Heart right ventricle (tissue), 16 donors: ENCODE data around the gene TBC1D3B. TPM values are rescaled to one million over a fixed set of nuclear protein-coding genes. Genes with fewer than 3 reads are reported as not detected.

Source experiments
- ATAC-seq, 8 donors: fragments of 200-7000 bp; cut with Tn5 transposase; one replicate each; pipeline ENCODE4 v1.9.1; 2020; ENCODE audit warnings: mild to moderate bottlenecking in 8 of 8, moderate library complexity in 8 of 8, moderate number of reproducible peaks in 1 of 8
- DNase-seq, 2 donors: peaks; one replicate each; pipeline ENCODE4 v3.0.0-alpha.2; 2020
- H3K27ac ChIP-seq, 10 donors: fragments of 200-600 bp; sonication (generic) in 2 of 10; one replicate each; pipeline versions ENCODE4 v1.5.0 to v1.8.0; 2020 to 2022; ENCODE audit warnings: mild to moderate bottlenecking in 3 of 10
- H3K27me3 ChIP-seq, 7 donors: fragments of 200-600 bp; one replicate each; pipeline ENCODE4 v1.8.0; 2021 to 2022; ENCODE audit warnings: mild to moderate bottlenecking in 2 of 7
- H3K36me3 ChIP-seq, 9 donors: fragments of 200-600 bp; sonication (generic) in 1 of 9; one replicate each; pipeline versions ENCODE4 v1.5.0 to v1.8.0; 2020 to 2022; ENCODE audit warnings: mild to moderate bottlenecking in 2 of 9
- H3K4me1 ChIP-seq, 9 donors: fragments of 200-600 bp; sonication (generic) in 1 of 9; one replicate each; pipeline versions ENCODE4 v1.5.0 to v1.8.0; 2020 to 2022; ENCODE audit warnings: mild to moderate bottlenecking in 4 of 9
- H3K4me3 ChIP-seq, 10 donors: fragments of 200-600 bp; sonication (generic) in 2 of 10; one replicate each; pipeline versions ENCODE4 v1.5.0 to v1.8.0; 2020 to 2022; ENCODE audit warnings: mild to moderate bottlenecking in 7 of 10, moderate library complexity in 2 of 10
- H3K9me3 ChIP-seq, 11 donors: fragments of 200-600 bp in 10 of 11; sonication (generic) in 2 of 11; one replicate each; pipeline versions ENCODE4 v1.5.0 to v1.8.0; 2013 to 2022; ENCODE audit warnings: mild to moderate bottlenecking in 2 of 11, control low read depth in 1 of 11, moderate library complexity in 1 of 11
- WGBS, 2 donors: extraction: QIAGEN DNeasy Blood & Tissue Kit; methylation state at CpG; one replicate each; pipeline ENCODE4 v1.1.7; 2013; ENCODE audit warnings: inconsistent platforms in 1 of 2; 5-methylcytosine and 5-hydroxymethylcytosine counted together
- intact Hi-C, 10 donors: fragments of 100-400 bp; cut with DNase I; formaldehyde crosslinking; loops; one replicate each; pipeline versions ENCODE4 v1.11.1 to v1.14.2; 2022
- polyA plus RNA-seq, 2 donors: library from polyadenylated mRNA; stranded (reverse); fragments of 200-250 nt; gene quantifications; one replicate each; pipeline ENCODE4 v1.2.3, GENCODE V29; 2013
- total RNA-seq, 10 donors: library from RNA; stranded (reverse); fragmentation: NEBNext Ultra II Directional in 3 of 10; extraction: Animal tissue kit (Norgen Biotek cat#: 25700) in 3 of 10; gene quantifications; one replicate each; pipeline versions ENCODE4 v1.2.1 to v1.2.4, GENCODE V29; 2021 to 2023
- TF ChIP-seq, protein P1 (sequence below), 9 donors: fragments of 200-600 bp; sonication (generic) in 2 of 9; IDR thresholded peaks; one replicate each; pipeline versions ENCODE4 v1.5.0 to v1.8.0; 2021 to 2022; ENCODE audit warnings: antibody characterized with exemption in 9 of 9, mild to moderate bottlenecking in 5 of 9, moderate library complexity in 1 of 9
- donor health status: Arrhythmogenic right ventricular cardiomyopathy.
- donor health status: ischemic (EF 13 %, LVEDD 7.1; RV severe dilation, severe dysfunction).
- donor health status: healthy with polysubstance abuse.
- donor health status: DM: no; HTN: yes; CAD: no.
- donor health status: DM: no; HTN: no; CAD: no.
- donor health status: ischemic (EF 25% LVEDD 6.9; RV normal size, moderate dysfunction).
- donor health status: ischemic (EF 25% LVEDD 5.7; RV mildly dilated, moderate dysfunction).
- donor health status: healthy.
- donor health status: DM: yes; HTN: yes; CAD: no.
- donor health status: Ischemic cardiomyopathy.
- donor health status: ischemic (EF 35%, LVEDD 5.7; RV mildly dilated, moderate dysfunction).
- donor health status: nonischemic (EF 11% LVEDD 7.7; RV severe dilation, severe dysfunction).
- donor health status: DM: yes; HTN: yes; CAD: no.
- donor health status: PGD.
- donor health status: ischemic (EF 29% LVEDD 5.4; RV normal size, mild dysfunction).
- donor health status: nonischemic (EF 23%, LVEDD 6.1; RV moderate dilation, normal function).

TBC1D3B gene
- total and polyA plus RNA-seq, 12 donors = 0.42 to 5.9 (median 1.7) TPM

DNA sequence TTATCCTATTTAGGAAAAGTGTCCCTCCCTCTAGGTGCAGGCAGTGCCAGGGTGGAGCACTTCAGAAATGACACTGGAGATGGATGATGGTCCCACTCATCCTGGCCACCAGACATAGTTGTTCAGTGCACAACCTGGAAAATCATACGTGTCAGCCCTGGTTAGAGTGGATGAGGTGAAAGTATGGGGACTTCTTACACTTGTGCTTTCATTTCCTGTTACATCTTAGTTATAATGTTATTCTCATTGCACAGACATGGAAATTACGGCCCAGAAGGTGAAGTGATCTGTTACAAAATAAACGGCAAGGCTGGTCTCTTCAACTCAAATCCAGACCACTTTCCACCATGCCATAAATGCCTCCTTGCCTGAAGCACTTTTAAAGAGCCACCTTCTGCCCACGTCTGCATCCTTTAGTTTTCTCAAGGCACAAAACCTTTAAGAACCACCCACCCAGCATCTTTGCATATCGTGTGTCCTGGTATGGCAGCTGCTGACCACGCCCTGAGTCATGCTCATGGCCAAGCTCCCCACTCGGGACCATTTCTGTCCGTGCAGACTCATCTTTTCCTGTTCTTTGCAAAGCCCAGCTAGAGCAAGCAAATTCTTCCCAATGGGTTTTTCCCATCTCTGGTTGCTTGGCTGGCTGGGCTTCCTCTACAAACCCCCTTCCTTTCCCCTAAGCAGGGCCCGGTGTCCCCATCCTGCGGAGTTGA, 22.4 kb downstream of the TBC1D3B start:
- DNase-seq = no peak
- peaks cover 0 to 7% (median under 1%) of the 10 kb centered on the region in 9 donors for H3K4me1 ChIP-seq
- no peaks in the 10 kb centered on the region for H3K9me3 ChIP-seq
- no peak for ATAC-seq
- intact Hi-C loops = no loop called here
- TF ChIP-seq, protein P1, sequence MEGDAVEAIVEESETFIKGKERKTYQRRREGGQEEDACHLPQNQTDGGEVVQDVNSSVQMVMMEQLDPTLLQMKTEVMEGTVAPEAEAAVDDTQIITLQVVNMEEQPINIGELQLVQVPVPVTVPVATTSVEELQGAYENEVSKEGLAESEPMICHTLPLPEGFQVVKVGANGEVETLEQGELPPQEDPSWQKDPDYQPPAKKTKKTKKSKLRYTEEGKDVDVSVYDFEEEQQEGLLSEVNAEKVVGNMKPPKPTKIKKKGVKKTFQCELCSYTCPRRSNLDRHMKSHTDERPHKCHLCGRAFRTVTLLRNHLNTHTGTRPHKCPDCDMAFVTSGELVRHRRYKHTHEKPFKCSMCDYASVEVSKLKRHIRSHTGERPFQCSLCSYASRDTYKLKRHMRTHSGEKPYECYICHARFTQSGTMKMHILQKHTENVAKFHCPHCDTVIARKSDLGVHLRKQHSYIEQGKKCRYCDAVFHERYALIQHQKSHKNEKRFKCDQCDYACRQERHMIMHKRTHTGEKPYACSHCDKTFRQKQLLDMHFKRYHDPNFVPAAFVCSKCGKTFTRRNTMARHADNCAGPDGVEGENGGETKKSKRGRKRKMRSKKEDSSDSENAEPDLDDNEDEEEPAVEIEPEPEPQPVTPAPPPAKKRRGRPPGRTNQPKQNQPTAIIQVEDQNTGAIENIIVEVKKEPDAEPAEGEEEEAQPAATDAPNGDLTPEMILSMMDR (IDR thresholded peaks at IDR 0.05) = no peak
- no peak overlapping the region for H3K4me3 ChIP-seq
- H3K27ac ChIP-seq = no peak overlapping the region
- 69 to 74% methylated on average over 10 of the region's 10 CpGs for WGBS, 2 donors
- H3K36me3 ChIP-seq = no peaks in the 10 kb centered on the region
- H3K27me3 ChIP-seq = peaks cover 0 to 40% (median 0%) of the 10 kb centered on the region in 7 donors

DNA sequence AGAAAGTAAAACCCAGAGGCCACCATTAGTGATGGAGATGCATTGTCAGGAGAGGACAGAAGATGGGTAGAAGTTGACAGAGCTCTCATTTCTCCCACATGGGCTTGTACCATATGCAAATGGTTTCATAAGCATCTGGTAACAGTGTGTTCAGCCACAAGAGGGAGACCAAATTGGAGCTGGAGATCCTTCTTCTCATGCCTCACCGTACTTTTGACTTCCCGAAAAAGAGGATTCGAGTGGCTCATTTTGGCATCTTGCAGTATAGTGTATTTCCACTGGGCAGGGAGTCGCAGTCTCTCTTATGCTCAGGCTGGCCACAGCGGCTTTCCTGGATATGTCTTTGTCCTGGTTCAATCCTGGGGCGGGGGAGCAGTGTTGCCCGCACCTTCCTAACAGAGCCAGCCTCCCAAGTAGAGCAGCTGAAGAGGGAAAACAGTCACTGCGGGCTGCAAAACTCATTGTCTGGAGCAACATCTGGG, 23.8 kb downstream of the TBC1D3B start:
- ATAC-seq (no peak), DNase-seq (no peak)
- WGBS, 2 donors = 85 to 88% methylated on average over 8 of the region's 8 CpGs
- no peaks in the 10 kb centered on the region for H3K36me3 ChIP-seq
- H3K4me3 ChIP-seq = no peak overlapping the region
- no peaks in the 10 kb centered on the region for H3K9me3 ChIP-seq
- peaks cover 0 to 40% (median 0%) of the 10 kb centered on the region in 7 donors for H3K27me3 ChIP-seq
- no peak overlapping the region for H3K27ac ChIP-seq
- intact Hi-C loops = no loop called here
- TF ChIP-seq, protein P1 (IDR thresholded peaks at IDR 0.05) = no peak
- H3K4me1 ChIP-seq = peaks cover 0 to 9% (median 5%) of the 10 kb centered on the region in 9 donors

DNA sequence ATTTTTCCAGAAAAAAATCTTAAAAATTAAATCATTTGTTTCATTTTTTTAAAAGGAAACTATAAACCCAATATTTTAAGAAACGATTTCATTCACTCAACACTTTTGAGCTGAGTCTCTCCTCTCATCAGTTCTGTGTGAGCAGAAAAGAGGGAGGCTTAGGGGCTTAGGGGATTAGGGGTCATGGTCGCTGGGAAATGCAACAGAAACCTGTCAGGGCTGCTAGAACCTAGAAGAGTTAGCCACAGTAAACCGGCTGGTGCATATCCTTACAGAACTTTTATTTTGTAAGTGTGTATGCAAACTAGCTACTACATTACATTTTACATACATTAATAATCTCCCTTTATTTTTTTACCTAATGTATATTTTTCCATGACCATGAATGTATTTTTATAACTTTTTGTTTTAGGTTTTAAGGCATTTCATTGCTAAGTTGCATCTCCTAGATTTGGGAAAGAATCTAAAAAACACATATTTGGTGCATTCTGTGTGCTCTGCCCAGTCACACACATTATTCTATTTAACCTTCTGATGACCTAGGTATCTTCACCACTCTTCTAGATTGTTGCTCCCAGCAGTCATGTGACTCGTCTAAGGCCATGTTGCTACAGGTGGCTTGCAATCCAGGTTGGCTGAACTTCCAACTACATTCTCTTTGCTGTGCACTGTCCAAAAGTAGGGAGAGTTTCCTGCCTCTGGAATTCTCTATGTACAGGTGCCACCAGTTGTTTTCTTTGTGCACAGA, 24.4 kb downstream of the TBC1D3B start:
- TF ChIP-seq, protein P1 (IDR thresholded peaks at IDR 0.05) = no peak
- Histone ChIP-seq H3K9me3 (no peaks in the 10 kb centered on the region), H3K4me1 (peaks cover 0 to 9% (median 5%) of the 10 kb centered on the region in 9 donors), H3K27me3 (peaks cover 0 to 40% (median 0%) of the 10 kb centered on the region in 7 donors), H3K36me3 (no peaks in the 10 kb centered on the region), H3K27ac (no peak overlapping the region), H3K4me3 (no peak overlapping the region)
- ATAC-seq (no peak), DNase-seq (no peak)
- 68 to 69% methylated on average over 4 of the region's 4 CpGs for WGBS, 2 donors
- intact Hi-C loops = no loop called here

DNA sequence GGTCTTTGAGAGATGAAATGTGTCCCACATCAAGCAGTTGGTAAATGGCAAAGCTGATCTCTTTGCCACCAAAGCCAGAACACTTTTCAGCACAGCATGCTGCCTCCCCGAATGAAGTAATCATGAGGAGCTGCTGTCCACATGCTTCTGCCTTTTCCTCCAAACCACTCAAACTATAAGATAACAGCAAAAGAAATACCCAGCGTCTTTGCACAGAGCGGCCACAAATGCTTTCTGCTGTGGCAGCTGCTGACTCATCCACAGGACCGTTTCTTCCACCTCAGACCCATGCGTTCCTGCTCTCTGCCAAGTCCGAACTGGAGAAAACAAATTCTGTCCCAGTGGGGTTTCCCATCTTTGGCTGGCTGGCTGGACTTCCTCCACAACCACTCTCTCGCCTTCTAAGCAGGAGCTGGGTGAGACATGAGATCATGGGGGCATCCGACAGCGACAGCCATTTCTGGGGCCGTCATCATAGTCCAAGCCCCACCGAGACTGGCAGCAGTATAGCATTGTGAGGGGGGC, 27.1 kb downstream of the TBC1D3B start:
- Histone ChIP-seq H3K36me3 (no peaks in the 10 kb centered on the region), H3K27ac (no peak overlapping the region), H3K9me3 (no peaks in the 10 kb centered on the region), H3K4me3 (peak overlapping the region in 2 of 10 donors; percentile 15 to 20), H3K27me3 (peaks cover 0 to 27% (median 0%) of the 10 kb centered on the region in 7 donors), H3K4me1 (peaks cover 0 to 9% (median 5%) of the 10 kb centered on the region in 9 donors)
- TF ChIP-seq, protein P1 (IDR thresholded peaks at IDR 0.05) = peak in 3 of 9 donors; percentile 4 to 27 (median 4)
- WGBS, 2 donors = 41 to 48% methylated on average over 11 of the region's 11 CpGs
- intact Hi-C loops = loop anchor here in 9 of 10 donors (1.0 to 10.0 kb wide), 6 partner anchors 65 to 302 kb away; no protein-coding TSS in a partner anchor
- peak in 1 of 2 donors; percentile 24 for DNase-seq
- peak in 7 of 8 donors; percentile 34 to 72 (median 52) for ATAC-seq
